Endodermal cell (in vitro differentiated cells): ENCODE results near the gene PDYN. TPM values are rescaled to one million over a fixed set of nuclear protein-coding genes. Genes with fewer than 3 reads are reported as not detected.

Experiments used
- DNase-seq: peaks from one replicate; pipeline ENCODE4 v3.0.0-alpha.2; 2017
- H3K27ac ChIP-seq: 2 replicates; pipeline ENCODE4 v1.5.1; 2013; ENCODE audit warnings: mild to moderate bottlenecking, low read depth, low read length, moderate library complexity
- H3K27me3 ChIP-seq: 2 replicates; pipeline ENCODE4 v1.6.1; 2013; ENCODE audit warnings: mild to moderate bottlenecking, low read length, moderate library complexity; ENCODE audit not compliant: insufficient read depth, control insufficient read depth, poor library complexity, severe bottlenecking
- H3K36me3 ChIP-seq: 2 replicates; pipeline ENCODE4 v1.7.0; 2013; ENCODE audit warnings: mild to moderate bottlenecking, low read length, moderate library complexity; ENCODE audit not compliant: control insufficient read depth, insufficient read depth
- H3K4me1 ChIP-seq: one replicate; pipeline ENCODE4 v1.7.0; 2013; ENCODE audit warnings: low read length; ENCODE audit not compliant: control insufficient read depth, insufficient read depth
- H3K4me3 ChIP-seq: 2 replicates; pipeline ENCODE4 v1.5.1; 2013; ENCODE audit warnings: mild to moderate bottlenecking, low read length, moderate library complexity
- H3K9ac ChIP-seq: 2 replicates; pipeline ENCODE4 v1.6.1; 2013; ENCODE audit warnings: mild to moderate bottlenecking, low read length, moderate library complexity; ENCODE audit not compliant: poor library complexity, severe bottlenecking; ENCODE audit errors: extremely low read depth
- H3K9me3 ChIP-seq: 2 replicates; pipeline ENCODE4 v1.6.1; 2013; ENCODE audit warnings: mild to moderate bottlenecking, low read length, moderate library complexity; ENCODE audit not compliant: control insufficient read depth
- H3K27ac Mint-ChIP-seq: 2 replicates; pipeline ENCODE4 v1.8.0; 2020; ENCODE audit warnings: mixed read lengths
- H3K27me3 Mint-ChIP-seq: 2 replicates; pipeline ENCODE4 v1.8.0; 2021; ENCODE audit warnings: mild to moderate bottlenecking, mixed read lengths; ENCODE audit not compliant: insufficient read depth
- H3K36me3 Mint-ChIP-seq: 2 replicates; pipeline ENCODE4 v1.8.0; 2020; ENCODE audit warnings: low read depth, mixed read lengths
- H3K4me1 Mint-ChIP-seq: 2 replicates; pipeline ENCODE4 v1.8.0; 2020; ENCODE audit warnings: mixed read lengths
- H3K4me3 Mint-ChIP-seq: 2 replicates; pipeline ENCODE4 v1.8.0; 2020; ENCODE audit warnings: mild to moderate bottlenecking, moderate library complexity, mixed read lengths
- H3K9me3 Mint-ChIP-seq: 2 replicates; pipeline ENCODE4 v1.8.0; 2020; ENCODE audit warnings: mild to moderate bottlenecking, mixed read lengths
- CTCF ChIP-seq: fragments of 200-600 bp; sonication (generic); conservative IDR thresholded peaks from 2 replicates; pipeline ENCODE4 v1.5.0; 2021; ENCODE audit warnings: antibody characterized with exemption, mild to moderate bottlenecking
- WGBS, 2 experiments: methylation state at CpG; one replicate each; pipeline versions ENCODE4 v1.1.5 to v1.1.7; 2013; ENCODE audit warnings: missing lambda C conversion rate in 2 of 2, mixed read lengths in 1 of 2; ENCODE audit not compliant: insufficient coverage in 1 of 2, insufficient read length in 1 of 2; 5-methylcytosine and 5-hydroxymethylcytosine counted together
- total RNA-seq, 2 donors: library from RNA; stranded (reverse); fragmentation: NEBNext Ultra II Directional in 1 of 2; extraction: Animal tissue kit (Norgen Biotek cat#: 25700) in 1 of 2; gene quantifications; 2 replicates in 1 of 2; 3 replicates in 1 of 2; pipeline ENCODE4 v1.2.1, GENCODE V29; 2021

Gene PDYN
- total RNA-seq, 2 donors from 2014 or later = 0.51 to 0.71 TPM

DNA sequence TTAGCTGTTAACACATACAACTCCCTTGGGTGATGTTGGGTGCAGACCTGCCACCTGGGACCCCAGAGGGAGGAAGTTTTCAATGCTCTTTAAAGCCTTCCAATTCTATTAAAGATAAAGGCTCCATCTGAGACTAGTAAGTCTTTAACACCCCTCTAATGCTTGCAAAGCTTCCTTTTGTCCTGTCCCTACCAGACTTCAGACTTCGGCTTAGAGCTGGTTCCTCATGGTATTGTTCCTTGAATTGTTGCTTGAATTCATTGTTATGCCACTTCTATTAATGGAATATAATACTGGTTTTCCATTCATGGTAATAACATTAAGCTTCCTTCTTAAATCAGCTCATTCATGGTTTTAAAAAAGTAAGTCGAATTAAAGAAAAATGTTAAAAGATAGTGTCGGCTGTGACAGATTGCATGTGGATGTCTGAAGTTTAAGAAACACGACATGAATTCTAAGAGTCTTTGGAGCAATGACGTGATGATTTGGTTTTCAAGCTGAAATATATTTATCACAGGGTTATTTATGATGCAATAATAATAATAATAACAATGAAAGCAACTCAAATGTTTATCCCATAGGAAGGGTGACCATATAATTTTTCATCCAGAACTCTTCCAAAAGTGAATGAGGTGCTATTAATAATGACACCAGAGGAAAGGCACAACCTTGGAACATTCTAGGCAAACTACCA is 21.8 kb downstream of the PDYN start:
- Mint-ChIP-seq H3K27me3 (peaks cover 7% of the 10 kb centered on the region), H3K4me3 (no peak overlapping the region), H3K9me3 (no peaks in the 10 kb centered on the region), H3K27ac (no peak overlapping the region), H3K4me1 (peaks cover 10% of the 10 kb centered on the region), H3K36me3 (no peaks in the 10 kb centered on the region)
- WGBS, 2 experiments = 86 to 100% methylated on average over 3 to 5 of the region's 5 CpGs
- no peak for TF ChIP-seq CTCF
- Histone ChIP-seq H3K4me3 (no peak overlapping the region), H3K9me3 (peaks cover 4% of the 10 kb centered on the region), H3K36me3 (no peaks in the 10 kb centered on the region), H3K9ac (no peak overlapping the region), H3K27ac (no peak overlapping the region), H3K27me3 (no peaks in the 10 kb centered on the region), H3K4me1 (peaks cover 5% of the 10 kb centered on the region)
- DNase-seq = no peak

DNA sequence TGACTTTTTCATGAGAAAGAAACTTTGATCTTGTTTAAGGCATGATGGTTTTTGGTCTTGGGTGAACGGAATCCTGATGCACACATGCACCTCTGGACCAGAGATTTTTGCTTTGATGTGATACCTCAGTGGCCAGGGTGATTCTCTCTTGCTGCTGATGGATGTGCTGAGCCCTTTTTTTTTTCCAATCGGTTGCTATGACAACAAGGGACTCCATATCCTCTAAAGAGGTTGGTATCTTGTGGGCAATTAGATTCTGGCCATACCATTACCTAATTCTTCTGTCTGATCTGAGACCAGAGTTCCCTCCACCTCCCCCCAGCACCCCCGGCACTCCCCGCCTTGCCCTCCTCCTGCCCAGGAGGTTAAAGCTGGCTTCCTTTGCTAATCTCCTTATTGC is 24.9 kb downstream of the PDYN start:
- Mint-ChIP-seq H3K36me3 (no peaks in the 10 kb centered on the region), H3K27ac (no peak overlapping the region), H3K4me1 (peaks cover 21% of the 10 kb centered on the region), H3K4me3 (no peak overlapping the region), H3K27me3 (peaks cover 18% of the 10 kb centered on the region), H3K9me3 (no peaks in the 10 kb centered on the region)
- peak; percentile 28 for DNase-seq
- Histone ChIP-seq H3K9ac (no peak overlapping the region), H3K36me3 (no peaks in the 10 kb centered on the region), H3K27me3 (no peaks in the 10 kb centered on the region), H3K4me1 (peaks cover 7% of the 10 kb centered on the region), H3K4me3 (no peak overlapping the region), H3K9me3 (peaks cover 4% of the 10 kb centered on the region), H3K27ac (no peak overlapping the region)
- WGBS, 2 experiments = 91 to 94% methylated on average over 3 to 4 of the region's 4 CpGs
- no peak for TF ChIP-seq CTCF

- H3K9me3 Mint-ChIP-seq = no peaks in the 10 kb centered on the region
- H3K27me3 Mint-ChIP-seq = peaks cover 22% of the 10 kb centered on the region
- Histone ChIP-seq H3K9ac (no peak overlapping the region), H3K27ac (no peak overlapping the region), H3K27me3 (no peaks in the 10 kb centered on the region), H3K36me3 (no peaks in the 10 kb centered on the region), H3K4me1 (peaks cover 3% of the 10 kb centered on the region), H3K4me3 (no peak overlapping the region), H3K9me3 (peaks cover 4% of the 10 kb centered on the region)
- peak overlapping the region; percentile 22 for H3K4me3 Mint-ChIP-seq
- WGBS, 2 experiments = 14 to 19% methylated on average over 19 to 28 of the region's 28 CpGs
- H3K27ac Mint-ChIP-seq = no peak overlapping the region
- peak; percentile 93 for DNase-seq
- TF ChIP-seq CTCF = peak; percentile 97
- peaks cover 16% of the 10 kb centered on the region for H3K4me1 Mint-ChIP-seq
- no peaks in the 10 kb centered on the region for H3K36me3 Mint-ChIP-seq
Measured at GRCh38 chr20:1965520-1966351, 28.1 kb downstream of the PDYN start.
